Osteocyte (in vitro differentiated cells): Measurements from ENCODE around the gene SFTA2. TPM values are rescaled to one million over a fixed set of nuclear protein-coding genes. Genes with fewer than 3 reads are reported as not detected.

Experiments used
- DNase-seq: peaks from one replicate; pipeline ENCODE4 v3.0.0; 2021; ENCODE audit warnings: mixed read lengths; ENCODE audit not compliant: unreplicated experiment; ENCODE audit errors: extremely low spot score
- H3K27ac Mint-ChIP-seq: one replicate; pipeline ENCODE4 v1.8.0; 2021; ENCODE audit warnings: mild to moderate bottlenecking, mixed read lengths; ENCODE audit not compliant: unreplicated experiment
- H3K27me3 Mint-ChIP-seq: one replicate; pipeline ENCODE4 v1.8.0; 2021; ENCODE audit warnings: mixed read lengths; ENCODE audit not compliant: unreplicated experiment
- H3K36me3 Mint-ChIP-seq: one replicate; pipeline ENCODE4 v1.8.0; 2021; ENCODE audit warnings: mixed read lengths; ENCODE audit not compliant: unreplicated experiment
- H3K4me1 Mint-ChIP-seq: one replicate; pipeline ENCODE4 v1.8.0; 2021; ENCODE audit warnings: mixed read lengths; ENCODE audit not compliant: unreplicated experiment
- H3K4me3 Mint-ChIP-seq: one replicate; pipeline ENCODE4 v1.8.0; 2021; ENCODE audit warnings: mild to moderate bottlenecking, moderate library complexity, mixed read lengths; ENCODE audit not compliant: unreplicated experiment
- H3K9me3 Mint-ChIP-seq: one replicate; pipeline ENCODE4 v1.8.0; 2021; ENCODE audit warnings: mixed read lengths; ENCODE audit not compliant: unreplicated experiment
- total RNA-seq: library from RNA; stranded (reverse); gene quantifications from 2 replicates; pipeline ENCODE4 v1.2.1, GENCODE V29; 2021
- TF ChIP-seq, protein P1 (sequence below): fragments of 200-600 bp; sonication (generic); IDR thresholded peaks from 2 replicates; pipeline ENCODE4 v1.5.0; 2021; ENCODE audit warnings: antibody characterized with exemption, mild to moderate bottlenecking, moderate library complexity

Gene SFTA2
- total RNA-seq, 1 donor from 2014 or later: not detected

DNA sequence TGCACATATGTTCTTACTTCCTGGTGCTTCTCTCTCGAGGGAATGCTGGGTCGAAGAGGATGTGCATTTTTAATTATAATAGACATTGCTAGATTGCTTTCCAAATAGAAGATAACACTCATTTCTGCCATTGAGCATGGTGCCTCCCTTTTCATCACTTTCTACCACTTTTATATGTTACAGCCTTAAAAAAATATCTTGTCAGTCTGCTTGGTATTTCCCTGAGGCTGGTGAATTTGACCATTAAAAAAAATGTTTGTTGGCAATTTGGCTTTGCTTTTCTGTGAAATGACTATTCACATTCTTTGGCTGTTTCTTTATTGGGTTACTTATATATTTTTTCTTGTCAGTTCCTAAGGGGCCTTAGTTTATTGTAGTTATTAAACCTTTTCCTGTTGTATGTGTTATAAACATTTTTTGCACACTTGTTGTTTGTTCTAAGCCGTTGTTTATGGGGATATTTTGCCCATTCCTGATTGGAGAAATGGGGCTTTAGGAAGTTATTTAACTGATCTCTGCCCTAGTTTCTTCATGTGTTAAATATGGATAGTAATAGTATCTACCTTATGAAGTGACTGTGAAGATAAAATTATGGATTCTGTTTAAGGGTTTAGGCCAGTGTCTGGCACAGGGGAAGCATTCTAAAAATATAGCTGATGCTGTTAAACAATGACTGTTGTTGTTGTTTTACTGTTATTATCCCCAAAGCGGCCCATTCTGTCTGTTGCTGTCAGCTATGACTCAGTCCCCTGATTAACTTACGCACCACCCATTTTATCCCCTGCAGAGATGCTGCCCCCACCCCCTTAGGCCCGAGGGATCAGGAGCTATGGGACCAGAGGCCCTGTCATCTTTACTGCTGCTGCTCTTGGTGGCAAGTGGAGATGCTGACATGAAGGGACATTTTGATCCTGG, 43.8 kb downstream of the SFTA2 start:
- Mint-ChIP-seq H3K27ac (peak overlapping the region; percentile 94), H3K4me3 (peak overlapping the region; percentile 10), H3K36me3 (peaks cover 29% of the 10 kb centered on the region), H3K4me1 (peaks cover 60% of the 10 kb centered on the region), H3K9me3 (no peaks in the 10 kb centered on the region), H3K27me3 (no peaks in the 10 kb centered on the region)
- TF ChIP-seq, protein P1, sequence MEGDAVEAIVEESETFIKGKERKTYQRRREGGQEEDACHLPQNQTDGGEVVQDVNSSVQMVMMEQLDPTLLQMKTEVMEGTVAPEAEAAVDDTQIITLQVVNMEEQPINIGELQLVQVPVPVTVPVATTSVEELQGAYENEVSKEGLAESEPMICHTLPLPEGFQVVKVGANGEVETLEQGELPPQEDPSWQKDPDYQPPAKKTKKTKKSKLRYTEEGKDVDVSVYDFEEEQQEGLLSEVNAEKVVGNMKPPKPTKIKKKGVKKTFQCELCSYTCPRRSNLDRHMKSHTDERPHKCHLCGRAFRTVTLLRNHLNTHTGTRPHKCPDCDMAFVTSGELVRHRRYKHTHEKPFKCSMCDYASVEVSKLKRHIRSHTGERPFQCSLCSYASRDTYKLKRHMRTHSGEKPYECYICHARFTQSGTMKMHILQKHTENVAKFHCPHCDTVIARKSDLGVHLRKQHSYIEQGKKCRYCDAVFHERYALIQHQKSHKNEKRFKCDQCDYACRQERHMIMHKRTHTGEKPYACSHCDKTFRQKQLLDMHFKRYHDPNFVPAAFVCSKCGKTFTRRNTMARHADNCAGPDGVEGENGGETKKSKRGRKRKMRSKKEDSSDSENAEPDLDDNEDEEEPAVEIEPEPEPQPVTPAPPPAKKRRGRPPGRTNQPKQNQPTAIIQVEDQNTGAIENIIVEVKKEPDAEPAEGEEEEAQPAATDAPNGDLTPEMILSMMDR: no peak
- DNase-seq: no peak

DNA sequence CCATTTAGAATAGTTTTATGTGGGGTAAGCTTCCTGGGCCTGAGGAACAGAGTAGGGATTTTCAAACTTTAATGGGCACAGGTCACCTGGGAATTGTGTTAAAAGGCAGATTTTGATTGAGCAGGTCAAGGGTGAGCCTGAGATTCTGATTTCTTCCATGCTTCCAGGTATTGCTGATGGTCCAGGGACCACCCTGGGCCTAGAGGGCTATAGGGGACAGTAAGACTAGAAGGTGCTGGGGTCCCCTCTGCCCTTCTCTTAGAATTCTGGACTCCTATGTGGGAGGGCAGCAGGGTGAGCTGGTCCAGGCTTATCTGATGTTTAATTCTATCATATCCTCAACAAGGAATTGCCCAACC, 45.1 kb downstream of the SFTA2 start:
- Mint-ChIP-seq H3K27ac (peak overlapping the region; percentile 94), H3K4me3 (peak overlapping the region; percentile 84), H3K9me3 (no peaks in the 10 kb centered on the region), H3K36me3 (peaks cover 21% of the 10 kb centered on the region), H3K4me1 (peaks cover 72% of the 10 kb centered on the region), H3K27me3 (no peaks in the 10 kb centered on the region)
- TF ChIP-seq, protein P1: no peak
- DNase-seq: no peak

DNA sequence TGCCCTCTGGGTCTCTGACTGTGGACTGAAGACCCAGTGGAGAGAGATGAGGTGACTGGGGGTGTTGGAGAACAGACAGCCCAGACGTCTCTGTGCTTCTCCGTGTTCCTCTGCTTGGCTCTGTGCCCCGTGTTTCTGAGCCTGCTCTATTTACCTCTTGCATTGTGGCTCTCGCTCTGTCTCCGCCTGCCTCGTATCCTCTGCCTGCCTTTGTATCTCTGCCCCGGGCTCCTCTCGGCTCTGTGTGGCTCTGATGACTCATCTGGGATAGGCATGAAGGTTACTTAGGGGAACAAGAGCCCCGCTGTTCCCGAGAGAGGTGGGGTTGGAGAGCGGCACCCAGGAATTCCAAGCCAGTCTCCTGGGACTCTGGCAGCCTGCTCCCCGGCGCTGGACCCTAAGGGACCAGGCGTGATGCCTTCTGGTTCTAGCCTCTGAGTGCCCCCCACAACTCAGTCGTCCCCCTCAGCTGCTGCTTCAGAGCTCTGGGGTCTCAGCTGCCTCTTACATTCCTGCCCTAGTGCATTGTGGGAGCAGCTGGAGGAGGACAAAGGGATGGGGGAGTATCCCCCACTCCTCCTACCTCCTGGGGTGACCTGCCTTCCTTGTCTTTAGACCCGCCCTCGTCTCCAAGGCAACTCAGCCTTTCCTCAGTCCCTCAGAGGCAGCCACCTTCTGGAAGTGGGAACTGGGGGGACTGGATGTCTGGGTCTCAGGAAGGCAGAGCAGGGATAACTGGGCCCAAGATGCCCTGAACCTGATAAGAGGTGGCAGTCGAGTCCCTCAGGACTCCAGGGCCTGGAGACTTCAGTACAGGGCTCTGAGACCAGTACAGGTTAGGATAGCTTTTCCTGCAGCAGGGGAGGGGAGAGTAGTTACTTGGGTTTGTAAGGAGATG, 45.7 kb downstream of the SFTA2 start:
- peak overlapping the region; percentile 94 for H3K27ac Mint-ChIP-seq
- peaks cover 17% of the 10 kb centered on the region for H3K36me3 Mint-ChIP-seq
- no peaks in the 10 kb centered on the region for H3K9me3 Mint-ChIP-seq
- no peaks in the 10 kb centered on the region for H3K27me3 Mint-ChIP-seq
- peak overlapping the region; percentile 84 for H3K4me3 Mint-ChIP-seq
- peaks cover 78% of the 10 kb centered on the region for H3K4me1 Mint-ChIP-seq
- TF ChIP-seq, protein P1: no peak
- no peak for DNase-seq

DNA sequence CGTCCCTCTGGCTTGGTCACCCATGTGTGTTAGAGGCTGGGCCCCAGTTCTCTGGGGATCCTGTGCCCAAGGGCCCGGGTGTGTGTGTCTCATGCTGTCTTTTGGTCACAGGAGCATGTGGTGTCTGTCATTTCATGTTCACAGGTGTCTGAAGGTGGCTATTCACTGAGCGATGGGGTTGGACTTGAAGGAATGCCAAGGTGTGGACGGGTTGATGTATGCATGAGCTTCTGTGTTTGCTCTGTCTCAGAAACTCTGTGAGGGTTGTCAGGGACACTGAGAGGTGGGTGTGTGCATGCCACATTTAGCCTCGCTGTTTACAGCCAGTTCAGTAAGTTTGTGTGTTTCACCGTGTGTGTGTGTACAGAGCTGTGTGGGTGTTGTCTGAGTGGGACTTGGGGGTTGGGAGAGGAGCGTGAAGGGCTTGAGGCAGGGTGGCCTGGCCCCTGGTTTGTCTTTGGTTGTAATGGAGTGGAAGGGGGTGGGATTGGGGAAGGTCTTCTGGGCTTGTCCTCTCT, 46.4 kb downstream of the SFTA2 start:
- TF ChIP-seq, protein P1: no peak
- peaks cover 84% of the 10 kb centered on the region for H3K4me1 Mint-ChIP-seq
- no peaks in the 10 kb centered on the region for H3K9me3 Mint-ChIP-seq
- peak overlapping the region; percentile 84 for H3K4me3 Mint-ChIP-seq
- DNase-seq: no peak
- H3K27ac Mint-ChIP-seq: peak overlapping the region; percentile 94
- H3K36me3 Mint-ChIP-seq: peaks cover 15% of the 10 kb centered on the region
- no peaks in the 10 kb centered on the region for H3K27me3 Mint-ChIP-seq
